ENCODE results near the gene PUM1.

GRCh38 chr1:31112266-31112935 lies 46.9 kb upstream of the PUM1 start:
- TF ChIP-seq CTCF (IDR thresholded peaks at IDR 0.05; ENCODE audit: low read depth, low read length, poor library complexity, severe bottlenecking): no peak
- TF ChIP-seq EZH2phosphoT487 (IDR thresholded peaks at IDR 0.05; ENCODE audit: borderline replicate concordance, low read length): no peak
